Measurements from ENCODE around the gene ABCA2. TPM values are rescaled to one million over a fixed set of nuclear protein-coding genes. Genes with fewer than 3 reads are reported as not detected.
"Not testable (repeated sequence)": the region's sequence is repeated elsewhere in the genome, so short reads cannot be mapped to it uniquely, and the experiment has no call there.

Gene ABCA2
- total RNA-seq, 1 donor from 2014 or later: 47.2 TPM

DNA sequence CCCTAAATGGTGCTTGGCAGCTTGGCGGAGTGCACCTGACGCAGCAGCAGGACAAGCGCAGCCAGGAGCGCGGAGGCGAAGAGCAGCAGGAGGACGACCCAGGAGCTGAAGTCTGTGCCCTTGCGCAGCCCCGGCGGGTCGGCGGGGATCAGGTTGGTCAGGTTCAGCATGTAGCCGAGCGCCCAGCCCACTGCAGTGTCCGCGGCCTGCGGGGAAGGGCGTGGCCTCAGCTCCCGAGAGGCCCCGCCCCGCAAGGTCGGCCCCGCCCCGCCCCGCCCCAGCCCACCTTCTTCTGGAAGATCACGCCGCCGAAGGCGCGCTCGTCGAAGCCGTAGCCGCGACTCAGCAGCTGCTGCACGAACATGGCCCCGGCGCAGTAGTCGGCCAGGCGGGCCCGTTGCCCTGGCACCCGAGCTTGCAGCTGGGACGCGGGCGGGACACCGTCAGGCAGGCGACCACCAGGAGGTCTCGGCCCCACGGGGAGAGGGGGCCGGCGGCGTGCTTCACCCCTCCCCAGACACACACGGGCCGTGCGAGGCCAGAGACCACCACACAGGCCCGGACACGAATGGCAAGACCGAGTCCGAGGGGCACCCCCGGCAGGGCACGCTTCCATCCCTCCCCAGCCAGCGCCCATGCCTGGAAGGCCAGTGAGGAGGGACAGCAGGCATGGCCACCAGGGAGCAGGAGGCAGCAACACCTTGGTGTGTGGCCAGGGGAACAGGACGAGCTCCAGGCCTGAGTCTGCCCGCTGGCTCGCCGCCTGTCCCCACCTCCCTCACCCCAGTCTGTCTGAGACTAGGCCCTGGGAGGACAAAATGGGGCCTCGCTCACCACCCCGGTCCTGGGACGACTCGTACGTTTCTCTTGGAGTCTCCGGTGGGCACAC lies 20.9 kb upstream of the ABCA2 start:
- no peak for DNase-seq (ENCODE audit: low spot score)

DNA sequence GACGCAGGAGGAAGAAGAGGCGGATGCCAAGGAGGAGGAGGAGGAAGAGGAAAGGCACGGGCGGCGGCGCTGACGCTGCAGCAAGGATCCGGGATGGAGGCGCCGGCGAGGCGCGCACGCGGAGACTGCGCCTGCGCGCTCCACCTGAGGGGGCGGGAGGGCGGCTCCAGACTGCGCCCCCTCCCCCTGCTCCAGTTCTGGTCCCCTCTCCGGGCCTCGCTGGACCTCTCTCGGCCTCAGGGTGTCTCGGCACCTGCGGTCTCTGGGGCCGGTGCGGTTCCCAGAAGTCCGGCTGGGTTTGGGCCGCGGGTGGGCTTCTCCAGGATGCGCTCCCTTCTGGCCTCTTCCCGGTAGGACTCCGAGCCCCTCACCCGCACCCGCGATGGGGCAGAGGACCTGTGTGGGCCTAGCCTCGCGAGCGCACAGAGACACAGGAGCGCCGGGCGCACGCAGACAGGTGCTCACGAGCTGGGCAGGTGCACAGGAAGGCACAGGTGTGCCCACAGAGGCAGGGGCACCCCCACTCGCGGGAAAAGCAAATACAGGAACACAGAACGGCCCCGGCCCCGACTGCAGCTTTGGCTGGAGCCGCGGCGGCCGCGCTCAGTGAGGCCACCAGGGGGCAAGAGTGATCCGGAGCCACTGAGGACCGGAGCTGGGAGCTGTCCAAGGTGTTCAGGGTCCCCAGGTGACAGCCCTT lies 18.2 kb upstream of the ABCA2 start, which contains the start of gene NPDC1:
NPDC1 (minus strand) TSS at position 90 of the 700 bp plus-strand sequence. CDS start 188 bp downstream, outside the sequence.
- no peak for DNase-seq (ENCODE audit: low spot score)

DNA sequence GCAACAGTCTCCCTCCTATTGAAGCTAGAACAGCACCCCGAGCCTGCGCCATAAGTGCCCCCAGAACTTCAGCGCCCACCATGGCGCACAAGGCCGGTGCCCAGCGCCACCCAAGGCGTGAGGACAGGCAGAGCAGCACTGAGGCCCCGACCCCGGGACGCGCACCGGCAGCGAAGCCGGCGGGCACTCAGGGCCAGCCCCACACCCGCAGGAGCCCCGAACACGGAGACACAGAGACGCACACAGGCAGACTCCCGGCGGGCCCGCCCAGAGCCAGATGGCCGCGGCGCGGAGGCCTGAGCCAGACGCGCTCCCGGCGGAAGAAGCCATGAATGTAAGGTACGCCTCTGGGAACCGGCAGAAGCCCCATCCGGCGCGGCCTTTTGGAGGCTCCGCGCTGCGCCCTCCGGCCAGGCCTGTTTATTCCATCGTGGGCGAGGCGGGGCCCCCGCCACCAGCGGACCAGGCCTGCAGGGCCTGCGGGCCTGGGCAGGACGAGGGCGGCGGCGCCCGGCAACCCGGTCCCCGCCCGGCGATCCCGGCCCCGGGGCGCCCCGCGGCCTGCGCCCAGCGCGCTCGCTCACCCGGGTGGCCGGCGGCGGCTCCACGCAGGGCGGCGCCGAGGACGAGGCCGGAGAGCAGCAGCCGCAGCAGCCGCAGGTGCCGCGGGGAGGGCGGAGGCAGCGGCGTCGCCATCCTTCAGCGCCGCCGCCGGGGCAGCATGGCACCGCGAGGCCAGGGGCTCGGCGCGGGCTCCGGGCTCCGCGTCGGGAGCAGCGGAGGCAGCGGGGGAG lies 17.5 kb upstream of the ABCA2 start:
- no peak for DNase-seq (ENCODE audit: low spot score)

DNA sequence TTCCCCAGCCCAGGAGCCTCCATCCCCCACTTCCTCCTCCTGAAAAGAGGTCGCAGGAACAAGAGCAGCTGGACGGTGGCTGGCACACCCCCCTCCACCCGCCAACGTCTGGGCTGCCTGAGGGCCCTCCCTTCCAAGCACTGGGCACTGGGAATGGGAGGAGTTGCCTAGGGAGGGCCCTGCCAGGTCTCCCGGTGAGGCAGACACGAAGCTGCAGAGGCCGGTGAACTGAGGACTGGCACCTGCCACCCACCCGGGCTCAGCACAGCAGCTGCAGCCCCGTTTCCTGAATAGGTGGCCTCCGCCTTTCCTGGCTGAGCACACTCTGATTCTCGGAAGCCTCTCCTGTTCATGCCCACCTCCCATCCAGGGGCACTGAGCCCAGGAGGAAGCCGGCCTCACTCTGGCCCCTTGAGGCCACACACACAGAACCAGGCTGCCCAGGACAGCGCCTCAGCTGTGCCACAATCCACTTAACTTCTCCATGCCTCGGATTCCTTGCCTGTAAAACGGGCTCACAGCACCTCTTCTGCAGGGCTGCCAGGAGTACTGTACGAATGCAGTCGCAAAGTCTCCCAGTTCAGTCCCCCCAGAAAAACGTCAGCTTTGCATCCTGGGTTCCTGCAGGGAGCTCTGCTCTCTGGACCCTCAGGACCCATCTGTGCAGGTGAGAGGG lies 16.6 kb upstream of the ABCA2 start:
- no peak for DNase-seq (ENCODE audit: low spot score)

DNA sequence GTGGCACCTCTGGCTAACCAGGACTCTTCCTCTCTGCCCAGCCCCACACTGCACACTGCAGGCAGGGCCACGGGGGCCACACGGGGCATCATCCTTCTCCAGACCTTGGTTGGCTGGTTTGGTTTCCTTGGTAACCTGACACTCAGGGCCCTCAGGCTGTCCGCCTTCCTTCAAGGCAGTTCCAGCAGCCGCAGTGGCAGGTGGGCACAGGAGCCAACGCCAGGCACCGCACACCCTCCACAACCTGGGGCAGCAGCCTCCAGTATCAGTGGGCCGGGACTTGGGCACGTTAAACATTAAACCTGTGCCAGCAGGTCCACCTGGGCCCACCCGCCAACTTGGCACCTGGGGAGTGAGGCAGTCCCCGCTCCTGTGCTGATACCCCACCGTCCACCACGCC lies 16.0 kb upstream of the ABCA2 start:
- DNase-seq (ENCODE audit: low spot score): no peak

DNA sequence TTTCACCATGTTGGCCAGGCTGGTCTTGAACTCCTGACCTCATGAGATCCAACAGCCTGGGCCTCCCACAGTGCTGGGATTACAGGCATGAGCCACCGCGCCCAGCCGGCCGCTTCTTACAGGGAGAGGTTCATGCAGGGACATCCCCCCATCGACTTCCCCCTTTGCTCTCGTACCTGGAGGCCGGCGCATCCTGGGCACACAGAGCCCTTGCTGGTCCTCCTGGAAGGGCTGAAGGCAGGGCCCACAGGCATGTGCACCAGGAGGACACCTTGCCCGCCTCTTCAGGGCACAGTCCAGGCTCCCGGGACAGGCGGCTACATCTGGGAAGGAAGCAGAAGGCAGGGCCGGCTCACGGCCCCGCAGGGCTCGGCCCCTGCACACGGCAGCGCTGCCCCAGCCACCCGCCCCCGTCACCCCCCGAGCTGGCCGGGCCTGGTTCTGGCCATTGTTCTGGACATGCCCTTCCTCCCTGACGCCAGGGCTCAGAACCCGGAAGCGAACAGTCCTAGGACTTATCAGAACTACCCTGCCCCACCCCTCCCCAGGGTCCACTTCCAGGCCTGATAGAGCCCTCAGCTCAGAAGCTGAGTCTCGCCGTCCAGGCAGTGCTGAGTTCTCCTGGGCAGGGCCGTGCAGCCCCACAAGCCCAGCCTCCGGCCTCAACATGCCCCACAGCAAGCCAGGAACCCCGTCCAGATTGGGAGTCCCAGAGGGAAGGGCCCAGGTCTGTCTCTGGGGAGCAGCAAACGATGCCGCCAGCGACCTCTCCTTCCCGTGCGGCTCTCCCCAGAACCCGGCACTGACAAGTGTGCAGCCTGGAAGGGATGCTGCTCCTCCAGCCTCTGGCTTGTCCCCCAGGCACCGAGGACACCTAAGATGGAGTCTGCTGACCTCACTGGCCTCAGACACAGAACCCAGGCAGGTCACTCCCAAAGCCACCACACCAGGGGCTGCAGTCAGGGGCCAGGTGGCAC lies 15.0 kb upstream of the ABCA2 start:
- DNase-seq (ENCODE audit: low spot score): no peak

DNA sequence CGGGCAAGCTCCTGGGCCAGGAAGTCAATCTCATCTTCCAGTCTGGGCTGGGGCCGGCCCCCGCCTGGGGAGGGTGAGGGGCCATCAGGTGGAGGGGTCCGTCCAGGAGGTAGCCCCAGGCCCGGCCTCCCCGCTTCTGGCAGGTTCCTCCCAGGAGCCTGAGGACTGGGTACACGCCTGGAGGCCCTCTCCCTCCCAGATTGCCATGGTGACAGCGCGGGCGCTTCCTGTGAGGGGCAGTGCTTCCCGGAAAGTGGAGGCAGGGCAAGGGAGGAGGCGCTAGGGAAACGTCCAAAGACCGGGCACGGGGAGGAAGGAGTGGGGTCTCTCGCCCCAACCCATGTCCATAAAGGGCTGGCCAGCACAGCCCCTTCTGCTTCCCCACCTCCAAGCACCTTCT lies 13.1 kb upstream of the ABCA2 start:
- DNase-seq (ENCODE audit: low spot score): no peak

DNA sequence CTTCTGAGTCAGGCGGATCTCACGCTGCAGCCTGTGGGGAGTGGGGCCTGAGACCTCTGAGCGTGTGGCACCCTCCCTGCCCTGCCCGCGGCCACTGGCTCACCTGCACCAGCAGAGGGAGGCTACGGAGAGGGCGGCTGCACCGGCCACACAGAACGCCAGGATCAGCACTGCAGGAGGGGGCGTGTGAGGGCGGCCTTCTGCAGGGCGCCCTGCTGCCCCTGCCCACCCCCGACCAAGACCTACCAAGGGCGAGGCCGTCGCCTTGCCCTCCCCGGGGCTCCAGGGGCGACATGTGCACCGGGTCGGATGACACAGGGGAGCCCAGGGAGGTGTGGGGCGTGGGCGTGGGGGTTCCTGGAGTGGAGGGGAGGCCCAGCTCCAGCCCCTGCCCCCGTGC lies 12.5 kb upstream of the ABCA2 start:
- no peak for DNase-seq (ENCODE audit: low spot score)

DNA sequence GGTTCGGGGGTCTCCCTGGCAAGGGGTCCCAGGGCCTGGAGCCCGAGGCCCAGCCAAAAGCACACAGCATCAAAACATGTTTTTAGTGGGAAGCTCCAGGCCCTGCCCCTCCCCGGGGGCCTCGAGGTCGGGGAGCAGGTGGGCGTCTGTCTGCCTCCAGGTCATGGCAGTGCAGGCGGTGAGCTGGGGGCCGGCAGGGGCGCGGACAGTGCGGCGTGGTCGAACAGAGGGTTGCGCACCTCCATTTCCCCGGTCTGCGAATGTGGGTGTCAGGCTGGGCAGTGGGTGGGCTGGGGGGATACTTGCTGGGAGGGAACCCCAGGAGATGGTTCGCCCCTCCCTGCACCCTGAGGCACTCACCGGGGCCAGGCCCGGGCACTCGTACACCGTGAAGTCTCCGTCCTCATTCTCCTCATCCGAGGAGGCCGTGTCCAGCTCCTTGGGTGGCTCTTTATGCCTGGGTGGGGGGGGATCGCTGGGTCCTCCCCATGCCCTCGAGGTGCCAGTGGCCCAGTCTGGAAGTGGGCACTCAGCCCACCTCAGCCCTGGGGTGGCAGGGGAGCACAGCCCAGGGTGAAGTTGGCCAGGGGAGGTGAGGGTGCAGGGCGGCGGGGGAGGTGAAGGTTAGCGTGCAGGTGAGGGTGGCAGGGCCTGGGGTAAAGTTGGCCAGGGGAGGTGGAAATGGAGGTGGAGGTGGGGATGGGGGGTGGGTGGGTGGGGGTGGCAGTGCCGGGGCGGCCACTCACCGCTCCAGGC lies 11.8 kb upstream of the ABCA2 start:
- no peak for DNase-seq (ENCODE audit: low spot score)

DNA sequence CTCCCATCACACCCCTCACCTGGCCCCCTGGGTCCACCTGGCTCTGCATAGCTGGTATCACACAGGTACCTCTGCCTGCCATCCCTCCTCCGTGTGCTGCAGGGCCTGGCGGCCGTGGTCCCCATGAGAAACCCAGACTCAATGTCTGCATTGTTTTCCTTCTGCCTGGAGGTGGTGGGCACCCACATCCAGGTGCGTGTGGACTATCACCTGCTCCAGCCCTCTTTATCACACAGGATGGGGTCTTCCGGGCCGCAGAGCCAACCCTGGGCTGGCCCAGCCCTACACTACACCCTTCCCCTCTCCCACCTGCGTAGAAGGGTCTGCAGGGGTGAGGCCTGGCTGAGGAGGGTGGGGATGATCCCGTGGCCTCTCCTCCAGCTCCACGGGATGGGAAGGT lies 10.9 kb upstream of the ABCA2 start:
- no peak for DNase-seq (ENCODE audit: low spot score)

DNA sequence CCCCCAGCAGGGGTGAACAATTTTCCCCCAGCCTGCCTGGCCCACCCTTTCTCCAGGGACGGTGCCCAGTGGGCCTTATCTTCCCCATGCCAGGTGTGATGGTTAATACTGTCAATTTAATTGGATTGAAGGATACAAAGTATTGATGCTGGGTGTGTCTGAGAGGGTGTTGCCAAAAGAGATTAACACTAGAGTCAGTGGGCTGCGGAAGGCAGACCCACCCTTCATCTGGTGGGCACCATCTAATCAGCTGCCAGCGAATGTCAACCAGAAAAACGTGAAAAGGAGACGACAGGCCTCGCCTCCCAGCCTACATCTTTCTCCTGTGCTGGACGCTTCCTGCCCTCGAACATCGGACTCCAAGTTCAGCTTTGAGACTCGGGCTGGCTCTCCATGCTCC lies 9.4 kb upstream of the ABCA2 start:
- no peak for DNase-seq (ENCODE audit: low spot score)

DNA sequence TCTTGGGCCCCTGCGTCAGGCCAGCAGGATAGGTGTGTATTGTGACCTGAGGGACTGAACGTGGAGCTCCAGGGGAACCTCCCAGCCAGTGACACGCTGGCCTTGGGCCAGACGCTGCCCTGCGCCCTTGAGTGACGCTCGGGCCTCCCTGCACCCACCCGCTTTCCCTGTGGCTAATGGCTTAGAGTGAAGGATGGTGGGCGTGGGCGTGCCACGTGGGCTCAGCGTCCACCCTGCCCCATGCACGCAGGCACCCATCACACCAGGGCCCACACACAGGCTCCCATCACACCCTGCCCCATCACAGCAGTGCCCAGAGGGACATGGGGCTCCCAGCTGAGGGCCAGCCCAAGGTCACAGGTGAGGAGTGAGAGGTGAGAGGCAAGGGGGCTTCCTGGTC lies 9.0 kb upstream of the ABCA2 start:
- DNase-seq (ENCODE audit: low spot score): no peak

DNA sequence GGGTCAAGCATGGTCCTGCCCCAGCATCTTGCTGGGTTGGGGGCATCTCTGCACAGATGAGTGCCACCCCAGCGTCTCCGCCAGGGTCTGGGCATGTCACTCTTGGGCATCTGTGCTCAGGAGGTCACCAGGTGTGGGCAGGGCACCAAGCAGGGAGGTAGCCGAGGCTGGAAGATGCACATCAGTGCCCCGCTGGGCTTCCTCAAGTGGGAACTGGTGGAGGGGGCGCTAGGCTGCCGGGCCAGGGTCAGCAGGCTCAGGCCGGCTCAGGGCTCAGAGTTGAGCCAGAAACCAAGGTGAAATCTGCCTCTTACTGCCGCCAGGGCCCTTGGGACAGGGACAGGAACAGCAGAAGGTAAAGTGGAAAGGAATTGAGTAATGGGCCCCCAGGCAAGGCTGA lies 7.9 kb upstream of the ABCA2 start:
- no peak for DNase-seq (ENCODE audit: low spot score)

DNA sequence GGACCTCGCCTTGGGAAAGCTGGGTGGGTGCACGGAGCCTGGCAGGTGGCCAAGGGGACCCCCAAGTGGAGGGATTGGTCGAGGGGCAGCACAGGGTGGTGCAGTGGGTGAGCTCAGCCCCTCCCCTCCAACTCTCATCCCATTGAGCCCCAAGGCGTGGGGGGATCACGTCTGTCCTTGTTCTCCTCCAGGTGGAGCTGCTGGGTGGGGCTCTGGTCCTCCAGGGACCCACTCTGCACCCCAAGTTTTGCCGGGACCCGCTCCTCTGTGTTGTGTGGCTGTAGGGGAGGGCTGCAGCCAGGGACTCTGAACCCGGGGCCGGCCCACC lies 7.4 kb upstream of the ABCA2 start:
- DNase-seq (ENCODE audit: low spot score): no peak

DNA sequence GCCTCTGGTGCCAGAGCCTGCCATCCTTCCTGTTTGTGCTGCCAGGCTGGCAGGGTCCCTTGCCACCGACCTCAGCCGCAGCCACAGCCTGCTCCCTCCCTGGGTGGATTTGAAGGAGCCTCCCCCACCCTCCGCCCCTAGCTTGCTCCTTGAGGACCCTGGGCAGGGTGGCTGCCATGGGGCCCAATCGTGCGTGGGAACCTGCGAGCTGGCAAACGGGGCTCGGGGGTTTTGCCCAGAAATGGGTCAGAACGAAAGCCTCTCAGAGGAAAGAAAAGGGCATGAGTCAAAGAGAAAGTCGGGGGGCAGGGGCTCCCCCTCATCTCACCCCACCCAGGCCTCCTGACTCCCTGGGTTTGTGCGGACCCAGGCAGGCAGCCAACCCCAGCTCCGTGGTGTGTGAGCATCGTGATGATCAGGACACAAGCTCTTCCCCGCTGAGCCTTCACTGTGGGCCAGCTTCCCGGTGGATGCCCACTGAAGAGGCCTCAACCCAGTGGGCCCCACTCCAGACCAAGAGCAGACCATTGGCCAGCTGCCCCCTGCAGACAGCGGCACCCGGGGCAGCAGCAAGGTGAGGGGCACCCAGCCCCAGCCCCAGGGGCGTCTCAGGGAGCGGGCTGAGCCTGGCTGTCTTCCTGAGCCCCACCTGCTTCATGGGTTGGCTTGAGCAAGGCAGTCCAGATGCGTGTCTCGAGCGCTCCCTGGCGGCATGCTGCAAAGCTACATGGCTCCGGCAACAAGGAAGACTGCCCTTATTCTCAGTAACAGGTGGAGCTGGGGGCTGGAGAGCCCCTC lies 6.9 kb upstream of the ABCA2 start:
- no peak for DNase-seq (ENCODE audit: low spot score)

DNA sequence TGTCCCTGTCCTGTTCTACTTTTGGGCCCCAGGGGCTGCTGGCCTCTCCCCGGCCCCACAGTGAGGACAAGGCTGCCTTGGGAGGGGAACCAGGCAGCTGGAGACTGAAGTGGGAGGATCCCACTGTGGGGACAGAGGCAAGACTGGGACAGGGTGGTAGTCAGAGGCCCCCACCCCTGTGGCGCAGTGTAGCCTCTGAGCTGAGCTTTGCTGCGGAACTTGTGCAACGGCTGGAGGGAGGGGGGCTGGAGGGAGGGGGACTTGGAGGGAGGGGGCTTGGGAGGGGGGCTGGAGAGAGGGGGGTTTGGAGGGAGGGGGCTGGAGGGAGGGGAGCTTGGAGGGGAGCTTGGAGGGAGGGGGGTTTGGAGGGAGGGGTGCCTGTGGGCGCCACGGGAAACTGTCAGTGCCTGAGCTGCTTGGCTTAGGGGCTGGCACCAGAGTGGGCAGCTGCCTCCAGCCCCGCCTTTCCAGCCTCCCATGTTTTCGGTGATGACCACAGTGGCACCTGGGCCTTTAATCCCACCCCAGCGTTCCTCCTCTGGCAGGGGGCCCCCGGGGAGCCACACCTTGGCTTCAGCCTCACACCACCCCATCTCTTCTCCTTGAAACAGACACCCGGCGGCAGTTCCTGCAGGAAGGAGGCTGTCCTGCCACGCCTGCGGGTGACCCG lies 6.1 kb upstream of the ABCA2 start:
- no peak for DNase-seq (ENCODE audit: low spot score)

DNA sequence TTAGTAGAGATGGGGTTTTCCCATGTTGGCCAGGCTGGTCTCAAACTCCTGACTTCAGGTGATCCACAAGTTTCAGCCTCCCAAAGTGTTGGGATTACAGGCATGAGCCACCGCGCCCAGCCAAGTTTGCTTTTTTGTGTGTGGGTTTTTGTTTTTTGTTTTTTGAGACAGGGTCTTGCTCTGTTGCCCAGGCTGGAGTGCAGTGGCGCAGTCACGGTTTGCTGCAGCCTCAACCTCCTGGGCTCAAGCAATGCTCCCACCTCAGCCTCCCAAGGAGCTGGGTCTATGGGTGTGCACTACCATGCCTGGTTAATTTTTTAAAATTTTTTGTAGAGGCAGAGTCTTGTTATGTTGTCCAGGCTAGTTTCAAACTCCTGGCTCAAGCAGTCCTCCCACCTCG lies 5.4 kb upstream of the ABCA2 start:
- DNase-seq (ENCODE audit: low spot score): not testable (repeated sequence)

DNA sequence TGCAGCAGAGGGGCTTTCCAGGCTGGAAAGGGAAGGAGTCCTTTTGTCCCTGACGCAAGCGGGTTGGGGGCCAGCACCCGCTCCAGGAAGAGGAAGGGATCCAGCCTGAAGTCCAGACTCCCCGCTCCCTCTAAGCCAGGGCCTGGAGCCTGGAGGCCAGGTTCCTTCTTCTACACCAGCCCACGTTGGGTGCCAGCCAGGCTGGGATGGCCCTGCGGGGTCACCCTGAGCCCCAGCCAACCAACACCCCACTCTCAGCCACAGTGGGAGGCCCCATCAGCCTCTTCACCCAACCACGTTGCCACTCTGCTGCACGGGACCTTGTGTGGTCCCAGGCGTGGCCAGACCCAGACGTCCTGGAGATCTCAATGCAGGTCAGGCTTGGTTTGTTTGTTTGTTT lies 4.8 kb upstream of the ABCA2 start:
- no peak for DNase-seq (ENCODE audit: low spot score)
